Mesenteric fat pad (tissue), 1 donor: ENCODE data around the gene GSTA5. TPM values are rescaled to one million over a fixed set of nuclear protein-coding genes. Genes with fewer than 3 reads are reported as not detected.
"Not testable (repeated sequence)": the region's sequence is repeated elsewhere in the genome, so short reads cannot be mapped to it uniquely, and the experiment has no call there.

Source experiments
- DNase-seq: peaks from one replicate; pipeline ENCODE4 v3.0.0-alpha.2; 2020; ENCODE audit warnings: low spot score
- long read RNA-seq: library from polyadenylated mRNA; unstranded; transcript quantifications from one replicate; pipeline ENCODE4 v2.0.0, GENCODE V29; 2020
- total RNA-seq: library from RNA; stranded (reverse); fragmentation: NEBNext Ultra II Directional; extraction: Animal tissue kit (Norgen Biotek cat#: 25700); gene quantifications from one replicate; pipeline ENCODE4 v1.2.1, GENCODE V29; 2021
- donor health status: DM: yes; HTN: yes; CAD: no.

GSTA5 gene
- total RNA-seq: not detected
- long read RNA-seq: 0 reads

- DNase-seq: no peak
These were observed at the start of gene GSTA5 for GRCh38 chr6:52840763-52841585. TSS of gene GSTA5 (minus strand) at chr6:52840813.

- no peak for DNase-seq
These were observed 49.4 kb upstream of the GSTA5 start for GRCh38 chr6:52890018-52890417.

- no peak for DNase-seq
These were observed 47.4 kb upstream of the GSTA5 start for GRCh38 chr6:52887910-52888524.

GRCh38 chr6:52881996-52882841 is 41.6 kb upstream of the GSTA5 start:
- no peak for DNase-seq

GRCh38 chr6:52881662-52881995 is 41.0 kb upstream of the GSTA5 start:
- DNase-seq: no peak

- no peak for DNase-seq
These were observed 37.2 kb upstream of the GSTA5 start for GRCh38 chr6:52877786-52878185.

GRCh38 chr6:52877168-52877567 is 36.6 kb upstream of the GSTA5 start:
- no peak for DNase-seq

GRCh38 chr6:52876056-52876787 is 35.6 kb upstream of the GSTA5 start:
- no peak for DNase-seq

GRCh38 chr6:52872031-52872430 is 31.4 kb upstream of the GSTA5 start:
- DNase-seq: no peak

GRCh38 chr6:52871621-52872020 is 31.0 kb upstream of the GSTA5 start:
- no peak for DNase-seq

GRCh38 chr6:52870335-52871091 is 29.9 kb upstream of the GSTA5 start:
- not testable (repeated sequence) for DNase-seq

- not testable (repeated sequence) for DNase-seq
These were observed 28.3 kb upstream of the GSTA5 start for GRCh38 chr6:52868899-52869298.

GRCh38 chr6:52868240-52868639 is 27.6 kb upstream of the GSTA5 start:
- DNase-seq: no peak

GRCh38 chr6:52861151-52861550 is 20.5 kb upstream of the GSTA5 start:
- DNase-seq: not testable (repeated sequence)

- no peak for DNase-seq
These were observed 17.8 kb upstream of the GSTA5 start for GRCh38 chr6:52858416-52858815.

GRCh38 chr6:52856137-52856536 is 15.5 kb upstream of the GSTA5 start:
- DNase-seq: not testable (repeated sequence)

GRCh38 chr6:52849137-52849536 is 8.5 kb upstream of the GSTA5 start:
- no peak for DNase-seq

- no peak for DNase-seq
These were observed 5.4 kb upstream of the GSTA5 start for GRCh38 chr6:52846002-52846401.

- DNase-seq: no peak
These were observed 3.0 kb upstream of the GSTA5 start for GRCh38 chr6:52843605-52844004.
